Osteoblast (primary cell): ENCODE measurements around the gene RAD51B. TPM values are rescaled to one million over a fixed set of nuclear protein-coding genes. Genes with fewer than 3 reads are reported as not detected.

Experiments used
- DNase-seq: peaks from one replicate; pipeline ENCODE4 v3.0.0; 2011; ENCODE audit warnings: low spot score, mixed read lengths; ENCODE audit not compliant: insufficient read length; ENCODE audit errors: missing footprints
- H2AFZ ChIP-seq: 2 replicates; pipeline ENCODE4 v1.6.0; 2011; ENCODE audit warnings: mild to moderate bottlenecking, low read length
- H3K27ac ChIP-seq: 2 replicates; pipeline ENCODE4 v1.5.1; 2011; ENCODE audit warnings: mild to moderate bottlenecking, low read depth, low read length, moderate library complexity
- H3K27me3 ChIP-seq: 2 replicates; pipeline ENCODE4 v1.6.0; 2012; ENCODE audit warnings: mild to moderate bottlenecking, control low read depth, inconsistent platforms, low read length, moderate library complexity; ENCODE audit not compliant: insufficient read depth
- H3K36me3 ChIP-seq: 2 replicates; pipeline ENCODE4 v1.5.1; 2011; ENCODE audit warnings: mild to moderate bottlenecking, low read length, control low read depth, moderate library complexity; ENCODE audit not compliant: insufficient read depth
- H3K4me1 ChIP-seq: 2 replicates; pipeline ENCODE4 v1.5.1; 2011; ENCODE audit warnings: mild to moderate bottlenecking, low read length, control low read depth, moderate library complexity; ENCODE audit not compliant: insufficient read depth
- H3K4me2 ChIP-seq: 2 replicates; pipeline ENCODE4 v1.6.0; 2011; ENCODE audit warnings: mild to moderate bottlenecking, low read length; ENCODE audit not compliant: insufficient read depth
- H3K4me3 ChIP-seq: fragments of 200-600 bp; sonication (generic); 3 replicates; pipeline ENCODE4 v1.5.1; 2012; ENCODE audit warnings: mild to moderate bottlenecking, low read length, inconsistent platforms; ENCODE audit not compliant: insufficient read depth
- H3K79me2 ChIP-seq: 2 replicates; pipeline ENCODE4 v1.6.0; 2012; ENCODE audit warnings: mild to moderate bottlenecking, low read length, control low read depth, inconsistent platforms; ENCODE audit not compliant: insufficient read depth
- H3K9me3 ChIP-seq: 2 replicates; pipeline ENCODE4 v1.5.1; 2011; ENCODE audit warnings: low read depth, low read length, control low read depth
- H4K20me1 ChIP-seq: 2 replicates; pipeline ENCODE4 v1.6.0; 2012; ENCODE audit warnings: mild to moderate bottlenecking, low read length, control low read depth; ENCODE audit not compliant: insufficient read depth
- CTCF ChIP-seq: IDR thresholded peaks from 2 replicates; pipeline ENCODE4 v1.5.1; 2011; ENCODE audit warnings: mild to moderate bottlenecking, low read depth, low read length, moderate library complexity; ENCODE audit errors: extremely low read depth
- total RNA-seq: library from RNA; depleted of rRNA; stranded (reverse); fragments of >200 nt; gene quantifications from 2 replicates; pipeline ENCODE4 v1.2.3, GENCODE V29; 2012

The RAD51B gene
- total RNA-seq, 1 donor = 13.8 TPM

GRCh38 chr14:68583548-68584280 is 764.1 kb downstream of the RAD51B start:
- Histone ChIP-seq H4K20me1 (no peaks in the 10 kb centered on the region), H3K4me3 (no peak overlapping the region), H3K4me2 (no peak overlapping the region), H3K79me2 (no peaks in the 10 kb centered on the region), H3K27me3 (no peaks in the 10 kb centered on the region), H3K9me3 (no peaks in the 10 kb centered on the region), H3K27ac (no peak overlapping the region), H3K4me1 (peaks cover 3% of the 10 kb centered on the region), H2AFZ (no peak overlapping the region), H3K36me3 (no peaks in the 10 kb centered on the region)
- TF ChIP-seq CTCF = no peak
- no peak for DNase-seq

GRCh38 chr14:68584786-68585185 is 765.2 kb downstream of the RAD51B start:
- H3K9me3 ChIP-seq = no peaks in the 10 kb centered on the region
- DNase-seq = no peak
- H3K4me2 ChIP-seq = no peak overlapping the region
- no peaks in the 10 kb centered on the region for H3K27me3 ChIP-seq
- no peaks in the 10 kb centered on the region for H4K20me1 ChIP-seq
- no peaks in the 10 kb centered on the region for H3K36me3 ChIP-seq
- no peaks in the 10 kb centered on the region for H3K79me2 ChIP-seq
- no peak for TF ChIP-seq CTCF
- no peak overlapping the region for H3K27ac ChIP-seq
- no peak overlapping the region for H3K4me3 ChIP-seq
- peaks cover 5% of the 10 kb centered on the region for H3K4me1 ChIP-seq
- no peak overlapping the region for H2AFZ ChIP-seq

GRCh38 chr14:68585690-68586089 is 766.1 kb downstream of the RAD51B start:
- H4K20me1 ChIP-seq = no peaks in the 10 kb centered on the region
- peaks cover 5% of the 10 kb centered on the region for H3K4me1 ChIP-seq
- H3K27ac ChIP-seq = no peak overlapping the region
- H2AFZ ChIP-seq = peak overlapping the region; percentile 19
- H3K79me2 ChIP-seq = no peaks in the 10 kb centered on the region
- H3K9me3 ChIP-seq = no peaks in the 10 kb centered on the region
- H3K36me3 ChIP-seq = no peaks in the 10 kb centered on the region
- no peak for DNase-seq
- TF ChIP-seq CTCF = no peak
- H3K27me3 ChIP-seq = no peaks in the 10 kb centered on the region
- no peak overlapping the region for H3K4me2 ChIP-seq
- no peak overlapping the region for H3K4me3 ChIP-seq

- Histone ChIP-seq H3K4me3 (no peak overlapping the region), H3K4me2 (no peak overlapping the region), H3K9me3 (no peaks in the 10 kb centered on the region), H3K27ac (no peak overlapping the region), H3K27me3 (no peaks in the 10 kb centered on the region), H3K79me2 (no peaks in the 10 kb centered on the region), H4K20me1 (no peaks in the 10 kb centered on the region), H3K36me3 (no peaks in the 10 kb centered on the region), H2AFZ (no peak overlapping the region), H3K4me1 (peaks cover 5% of the 10 kb centered on the region)
- no peak for TF ChIP-seq CTCF
- no peak for DNase-seq
Measured at GRCh38 chr14:68586896-68587751, 767.5 kb downstream of the RAD51B start.
